Measurements from ENCODE around the gene PIGU.
A peak's percentile ranks its signal among the peaks of the same experiment; 100 is the strongest.
"Not testable (repeated sequence)": the region's sequence is repeated elsewhere in the genome, so short reads cannot be mapped to it uniquely, and the experiment has no call there.

Gene PIGU

GRCh38 chr20:34706912-34707784, 30.3 kb upstream of the PIGU start:
- DNase-seq: no peak

DNA sequence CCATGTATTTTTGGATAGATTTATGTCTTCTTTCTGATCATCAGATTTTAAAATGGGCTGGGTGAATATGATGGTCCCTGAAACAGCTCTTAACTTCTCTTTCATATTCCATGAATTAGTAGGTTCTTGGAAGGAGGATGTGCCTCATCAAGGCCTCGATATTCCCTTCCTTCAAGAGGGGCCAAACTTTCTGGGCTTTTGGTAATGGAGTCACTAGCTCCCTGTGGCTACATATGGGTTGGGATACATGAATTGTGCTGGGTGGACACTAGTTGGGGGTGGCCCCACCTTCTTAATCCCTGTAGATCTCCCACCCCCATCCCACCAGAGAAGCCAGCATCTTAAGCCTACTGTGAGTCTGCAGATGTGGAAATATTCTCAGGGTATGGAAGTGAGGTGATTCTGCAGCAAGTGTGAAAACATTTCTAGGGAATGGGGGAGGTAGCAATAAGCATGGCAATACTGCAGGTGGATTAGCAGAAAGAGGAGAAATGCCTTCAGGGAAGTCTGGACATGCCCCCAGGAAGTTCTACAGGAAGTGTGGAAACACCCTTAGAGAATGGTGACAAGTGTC, 29.5 kb upstream of the PIGU start:
- no peak for DNase-seq

DNA sequence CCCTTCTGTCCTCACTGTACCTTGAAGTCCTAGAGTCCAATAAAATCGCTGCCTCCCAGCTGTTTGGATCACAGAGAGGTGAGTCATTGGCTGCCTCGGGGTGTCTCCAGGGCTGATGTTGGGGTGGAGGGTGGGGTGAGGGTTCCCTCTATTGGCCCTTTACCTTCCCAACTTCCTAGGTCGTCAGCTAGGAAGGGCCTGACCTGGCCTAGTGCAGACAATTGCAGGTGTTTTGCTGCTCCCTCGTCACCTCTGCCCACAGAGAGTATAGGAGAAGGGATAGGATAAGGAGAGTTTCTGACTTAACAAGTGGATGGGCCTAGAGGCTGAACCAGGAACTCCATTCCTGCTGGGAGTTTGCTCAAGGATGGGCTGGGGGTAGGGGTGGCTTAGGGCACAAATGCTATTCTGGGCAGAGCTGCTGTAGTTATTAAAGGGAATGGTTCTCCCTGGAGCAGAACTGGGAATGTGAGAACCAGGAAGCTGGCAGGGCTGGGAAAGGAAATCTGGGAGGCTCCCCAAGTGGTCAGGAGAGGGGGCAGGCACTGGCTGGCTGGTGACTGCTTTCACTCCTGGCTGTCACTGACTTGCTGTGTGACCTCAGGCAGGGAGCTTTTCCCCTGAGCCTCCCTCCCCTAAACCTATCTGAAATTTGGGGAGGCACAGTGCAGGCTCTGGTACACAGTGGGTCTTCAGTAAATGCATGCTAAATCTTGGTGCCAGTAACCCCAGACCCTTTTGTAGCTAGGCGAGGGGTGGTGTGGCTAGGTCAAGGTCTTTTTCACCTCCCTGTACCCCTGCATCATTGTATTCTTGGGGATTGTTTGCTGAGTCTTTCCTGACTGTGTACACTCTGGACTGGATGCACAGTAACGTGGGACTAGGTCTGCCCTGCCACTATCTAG, 28.8 kb upstream of the PIGU start:
- DNase-seq: no peak

DNA sequence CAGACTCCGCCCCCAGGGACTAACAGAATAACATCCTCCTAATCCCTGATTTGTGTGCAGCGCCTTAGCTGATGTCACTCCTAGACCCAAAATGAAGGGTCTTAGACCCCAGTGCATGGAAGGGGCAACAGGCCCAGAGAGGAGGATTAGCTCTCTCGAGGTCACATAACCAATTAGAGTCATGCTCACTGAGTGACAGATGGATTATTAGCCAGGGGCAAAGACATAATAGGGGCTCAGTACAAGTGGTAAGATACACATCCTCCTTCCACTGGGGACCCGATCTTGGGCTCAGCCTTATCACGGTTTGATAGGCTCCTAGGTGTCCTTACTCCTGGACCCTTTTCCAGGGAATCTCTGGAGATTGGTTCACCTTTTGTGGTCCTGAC, 28.1 kb upstream of the PIGU start:
- no peak for DNase-seq

- DNase-seq: peak; percentile 94
Observed at GRCh38 chr20:34704177-34705007, 27.5 kb upstream of the PIGU start, which contains the start of gene TP53INP2. TSS of gene TP53INP2 (plus strand) at chr20:34704344. CDS start at chr20:34708740, 4,396 bp downstream.

DNA sequence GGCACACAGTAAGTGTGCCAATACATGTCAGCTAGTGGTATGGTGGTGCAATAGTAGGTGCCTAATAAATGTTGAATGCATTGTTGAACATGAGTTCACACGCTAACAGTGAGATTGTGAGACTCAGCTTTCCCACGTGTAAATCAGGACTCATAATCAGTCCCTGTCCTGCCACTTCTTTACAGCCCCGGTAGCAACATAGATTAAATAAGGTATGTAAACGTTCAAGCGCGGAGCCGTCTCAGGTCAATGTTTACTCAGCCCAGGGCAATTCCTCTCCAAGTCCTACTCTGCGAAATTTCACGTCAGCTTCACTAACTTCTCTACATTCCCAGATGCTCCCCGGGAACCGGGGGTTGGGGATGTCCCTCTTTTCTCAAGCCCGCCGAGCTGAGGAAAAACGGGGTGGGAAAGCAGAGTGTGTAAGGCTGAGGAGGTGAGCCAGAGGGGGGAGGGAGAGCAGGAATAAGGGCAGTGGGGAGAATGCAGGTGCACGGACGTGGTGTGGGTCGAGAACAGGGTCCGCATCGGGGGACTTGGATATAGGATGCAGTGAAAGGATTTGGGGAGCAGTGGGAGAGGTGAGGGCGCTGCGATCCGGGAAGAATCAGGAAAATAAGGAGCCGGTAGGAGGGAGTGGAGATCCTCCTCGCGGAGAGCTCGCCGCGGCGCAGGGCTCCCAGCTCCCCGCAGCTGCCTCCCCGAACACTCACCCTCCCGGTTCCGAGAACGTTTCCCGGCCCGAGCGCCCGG, 26.7 kb upstream of the PIGU start:
- DNase-seq: peak; percentile 85

DNA sequence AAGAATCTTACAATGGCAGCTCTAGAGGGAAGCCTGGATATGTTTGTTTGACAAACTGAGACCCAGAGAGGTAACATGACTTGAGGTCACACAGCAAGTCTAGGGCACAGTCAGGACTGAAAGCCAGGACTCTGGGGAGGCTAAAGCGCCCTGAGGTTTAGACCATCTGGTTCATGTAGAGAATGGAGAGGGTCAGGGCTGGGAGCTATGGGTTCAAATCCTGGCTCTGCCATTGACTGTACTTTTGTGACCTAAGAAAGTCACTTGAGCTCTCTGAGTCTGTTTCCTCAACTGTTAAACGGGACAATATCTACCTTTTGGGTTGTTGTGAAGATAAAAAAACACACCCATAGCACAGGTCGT, 26.1 kb upstream of the PIGU start:
- peak; percentile 7 for DNase-seq

GRCh38 chr20:34701405-34702085, 24.7 kb upstream of the PIGU start:
- no peak for DNase-seq

DNA sequence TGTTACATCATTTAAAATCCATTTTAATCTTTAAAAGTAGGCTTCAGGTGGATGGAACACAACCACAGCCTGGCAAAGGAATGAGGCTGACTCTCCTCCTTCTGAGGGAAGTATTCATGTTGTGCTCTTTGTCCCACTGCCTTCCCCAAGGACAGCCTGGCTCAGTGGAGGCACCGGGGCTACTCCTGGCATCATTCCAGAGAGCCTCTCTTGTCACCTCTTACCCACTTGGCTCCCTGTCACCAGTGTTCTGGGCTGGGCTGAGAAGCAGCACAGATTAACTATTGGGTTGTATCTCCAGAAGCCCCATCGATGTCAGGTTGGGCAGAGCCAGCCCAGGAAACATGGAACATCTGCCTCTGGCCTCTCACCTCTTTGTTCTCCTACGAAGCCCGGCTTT, 16.5 kb upstream of the PIGU start:
- DNase-seq: no peak

GRCh38 chr20:34691838-34692237, 14.9 kb upstream of the PIGU start:
- no peak for DNase-seq

DNA sequence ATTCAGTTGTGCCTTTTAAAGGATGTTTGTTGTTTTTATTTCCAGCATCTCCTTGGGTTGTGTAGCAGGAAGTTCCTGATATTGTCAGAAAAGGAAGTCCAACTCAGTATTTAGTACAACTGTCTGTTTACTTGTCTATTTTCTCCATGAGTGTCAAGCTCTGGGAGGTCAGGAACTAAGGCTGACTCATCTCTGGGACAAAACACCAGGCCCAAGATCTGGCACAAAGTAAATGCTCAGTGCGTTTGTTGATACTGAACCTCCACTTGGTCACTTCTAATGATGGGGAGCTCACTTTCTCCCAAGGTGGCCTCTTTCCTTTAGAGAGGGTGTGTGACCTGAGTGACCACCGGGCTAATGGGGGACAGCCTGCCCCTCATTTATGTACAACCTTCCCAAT, 12.6 kb upstream of the PIGU start:
- DNase-seq: no peak

- no peak for DNase-seq
Observed at GRCh38 chr20:34683667-34684066, 6.8 kb upstream of the PIGU start.

DNA sequence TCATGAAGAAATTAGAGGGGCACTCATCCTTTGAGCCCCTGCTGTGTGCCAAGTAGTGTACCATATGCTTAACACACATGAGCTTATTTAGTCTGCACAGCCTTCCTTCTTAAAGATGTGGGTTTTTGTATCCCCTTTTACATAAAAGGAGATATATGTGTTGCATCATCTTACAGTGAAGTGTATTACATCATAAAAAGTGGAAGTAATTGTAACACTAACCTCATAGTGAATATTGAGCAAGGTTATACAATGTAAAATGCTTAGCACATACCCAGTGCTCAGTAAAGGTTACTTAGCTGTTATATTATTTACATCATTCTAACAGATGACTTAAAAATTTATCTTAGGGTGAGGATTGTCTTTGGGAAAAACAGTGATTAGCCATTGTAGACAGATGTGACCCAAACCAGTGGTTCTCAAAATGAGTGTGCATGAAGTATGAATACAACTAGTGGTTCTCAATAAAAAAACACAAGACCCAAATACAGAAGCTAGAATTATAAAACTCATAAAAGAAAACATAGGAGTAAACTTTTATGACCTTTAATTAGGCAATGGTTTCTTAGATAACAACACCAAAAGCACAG, 3.8 kb upstream of the PIGU start:
- DNase-seq: no peak

- no peak for DNase-seq
Observed at GRCh38 chr20:34675993-34676641, 775 bp downstream of the PIGU start.

GRCh38 chr20:34675561-34675960, 1.3 kb downstream of the PIGU start:
- DNase-seq: no peak

DNA sequence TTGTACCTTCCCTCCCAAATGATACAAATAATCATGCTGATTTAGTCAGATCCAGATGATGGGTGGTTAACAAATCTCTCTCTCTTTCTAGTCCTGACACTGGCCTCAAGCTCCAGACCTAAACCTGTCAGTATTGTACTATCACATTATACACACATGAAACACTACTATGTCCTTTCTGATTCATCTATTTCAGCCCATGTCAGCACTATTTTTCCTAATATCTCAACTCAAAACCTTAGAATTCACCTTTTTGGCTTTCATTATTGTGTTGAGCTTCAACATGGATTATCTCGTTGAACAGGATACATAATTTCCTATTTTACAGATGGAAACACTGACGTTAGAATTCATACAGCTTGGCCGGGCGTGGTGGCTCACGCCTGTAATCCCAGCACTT, 3.5 kb downstream of the PIGU start:
- DNase-seq: no peak

DNA sequence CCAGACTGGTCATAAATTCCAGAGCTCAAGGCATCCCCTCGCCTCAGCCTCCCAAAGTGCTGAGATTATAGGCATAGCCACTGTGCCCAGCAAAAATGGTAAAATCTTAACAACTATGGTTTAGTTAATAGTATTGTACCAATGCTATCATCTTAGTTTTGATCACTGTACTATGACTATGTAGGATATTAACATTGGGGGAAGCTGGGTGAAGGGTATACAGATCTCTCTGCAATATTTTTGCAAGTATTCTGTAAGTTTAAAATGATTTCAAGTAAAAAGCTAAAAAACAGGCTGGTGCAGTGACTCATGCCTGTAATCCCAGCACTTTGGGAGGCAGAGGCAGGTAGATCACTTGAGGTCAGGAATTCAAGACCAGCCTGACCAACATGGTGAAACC, 7.8 kb downstream of the PIGU start:
- no peak for DNase-seq

DNA sequence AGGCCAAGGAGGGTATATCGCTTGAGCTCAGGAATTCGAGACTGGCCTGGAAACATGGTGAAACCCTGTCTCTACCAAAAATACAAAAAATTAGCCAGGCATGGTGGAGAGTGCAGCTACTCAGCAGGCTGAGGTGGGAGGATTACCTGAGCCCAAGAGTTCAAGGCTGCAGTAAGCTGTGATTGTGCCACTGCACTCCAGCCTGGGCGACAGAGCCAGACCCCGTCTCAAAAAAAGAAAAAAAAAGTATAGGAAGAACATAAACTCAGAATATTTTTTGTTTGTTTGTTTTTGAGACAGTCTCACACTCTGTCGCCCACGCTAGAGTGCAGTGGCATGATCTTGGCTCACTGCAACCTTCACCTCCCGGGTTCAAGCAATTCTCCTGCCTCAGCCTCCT, 12.1 kb downstream of the PIGU start:
- not testable (repeated sequence) for DNase-seq

DNA sequence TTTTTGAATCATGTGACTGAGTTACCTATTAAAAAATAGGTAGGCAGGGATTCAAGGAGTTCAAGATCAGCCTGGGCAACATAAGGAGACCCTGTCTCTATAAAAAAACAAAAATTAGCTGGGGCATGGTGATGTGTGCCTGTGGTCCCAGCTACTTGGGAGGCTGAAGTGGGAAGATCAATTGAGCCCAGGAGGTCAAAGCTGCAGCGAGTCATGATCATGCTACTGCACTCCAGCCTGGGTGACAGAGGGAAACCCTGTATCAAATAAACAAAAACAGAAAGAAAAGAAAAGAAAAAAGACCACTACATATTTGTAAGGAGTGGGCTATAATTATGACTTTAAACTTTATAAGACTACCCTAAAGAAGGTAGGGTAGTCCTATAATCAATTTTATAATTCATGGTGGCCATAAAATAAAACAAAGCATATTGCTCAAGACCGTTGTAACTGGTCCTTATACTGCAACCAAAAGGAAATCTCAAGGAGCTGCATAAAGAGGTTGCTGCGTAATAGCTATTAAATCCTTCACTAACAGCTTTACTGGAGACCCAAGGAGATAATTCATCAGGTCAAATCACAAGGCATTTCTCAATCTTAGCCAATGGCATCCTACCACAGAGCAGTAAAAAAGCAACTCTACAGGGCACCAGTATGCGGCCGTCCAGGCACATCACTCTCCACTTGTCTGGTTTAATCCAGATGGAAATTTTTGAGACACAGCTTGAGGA, 13.5 kb downstream of the PIGU start:
- no peak for DNase-seq

DNA sequence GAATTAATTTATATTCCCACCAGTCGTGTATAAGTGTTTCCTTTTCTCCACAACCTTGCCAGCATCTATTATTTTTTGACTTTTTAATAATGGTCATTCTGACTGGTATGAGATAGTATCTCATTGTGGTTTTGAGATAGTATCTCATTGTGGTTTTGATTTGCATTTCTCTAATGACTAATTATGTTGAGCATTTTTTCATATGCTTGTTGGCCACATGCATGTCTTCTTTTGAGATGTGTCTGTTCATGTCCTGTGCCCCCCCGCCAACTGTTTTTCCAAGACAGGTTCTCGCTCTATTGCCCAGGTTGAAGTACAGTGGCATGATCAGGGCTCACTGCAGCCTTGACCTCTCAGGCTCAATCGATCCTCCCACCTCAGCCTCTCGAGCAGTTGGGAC, 15.1 kb downstream of the PIGU start:
- DNase-seq: not testable (repeated sequence)

Data from retina (tissue), 1 donor.